Activated T-helper 1 cell treated with Interleukin-2 at 50 U/mL for 16 hours (primary cell): Measurements from ENCODE around the gene EGFR.

ENCODE experiments used
- DNase-seq: peaks from one replicate; pipeline ENCODE4 v3.0.0-alpha.2; 2020; ENCODE audit warnings: low read depth

The EGFR gene

DNA sequence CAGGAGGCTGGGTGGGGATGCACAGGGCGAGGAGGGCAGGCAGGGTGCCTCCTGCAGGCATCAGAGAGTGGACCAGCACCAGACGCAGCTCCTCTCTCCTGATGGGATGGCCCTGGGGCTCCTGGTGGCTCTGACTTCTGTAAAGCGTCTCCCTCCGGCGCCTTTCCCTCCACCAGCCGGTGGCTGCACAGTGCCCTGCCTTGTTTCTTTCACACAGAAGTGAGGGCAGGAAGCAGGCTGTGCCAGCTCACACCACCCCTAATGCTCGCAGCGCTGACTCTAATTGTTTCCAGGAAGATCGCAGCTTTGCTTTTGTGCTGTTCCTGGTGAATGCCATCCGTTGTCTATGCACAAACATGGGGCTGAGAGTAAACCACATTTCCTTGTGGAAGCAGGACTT is 194.0 kb downstream of the EGFR start:
- DNase-seq: no peak

DNA sequence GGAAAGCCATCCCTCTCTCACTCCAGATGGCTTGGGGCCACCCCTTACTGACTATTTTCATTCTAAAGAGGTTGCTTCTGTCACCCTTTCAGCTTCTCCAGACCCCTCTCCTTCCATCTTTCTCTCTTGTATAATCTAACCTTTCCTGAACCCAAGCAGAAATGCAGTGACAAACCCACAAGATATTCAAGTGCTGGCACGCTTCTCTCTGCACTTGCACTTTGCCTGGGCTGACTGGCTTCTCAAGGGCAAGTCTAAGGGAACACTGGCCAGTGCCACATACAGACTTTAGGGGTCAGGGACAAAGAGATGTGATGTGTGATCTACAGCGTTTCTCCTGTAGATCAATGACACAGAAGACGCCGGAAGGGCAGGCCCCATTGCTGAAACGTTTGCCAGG is 195.9 kb downstream of the EGFR start:
- no peak for DNase-seq

DNA sequence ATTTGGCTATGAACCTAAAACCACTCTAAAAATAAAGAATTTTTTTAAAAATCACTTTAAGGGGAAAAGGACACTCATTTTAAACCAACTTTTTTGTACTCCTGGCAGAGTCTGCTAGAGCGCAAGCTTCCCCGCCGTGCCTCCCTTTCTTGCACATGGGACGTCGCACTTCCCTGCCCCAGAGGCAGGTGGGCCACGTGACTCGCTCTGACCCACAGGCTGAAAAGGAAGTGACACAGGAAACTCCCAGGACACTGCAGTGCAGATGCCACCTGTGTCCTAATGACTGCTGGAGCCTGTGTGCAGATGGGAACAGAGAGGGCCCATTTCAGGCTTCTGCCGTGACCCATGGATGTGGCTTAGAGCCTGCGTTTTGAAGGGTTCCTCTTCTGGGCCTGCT is 204.2 kb downstream of the EGFR start:
- DNase-seq: no peak

DNA sequence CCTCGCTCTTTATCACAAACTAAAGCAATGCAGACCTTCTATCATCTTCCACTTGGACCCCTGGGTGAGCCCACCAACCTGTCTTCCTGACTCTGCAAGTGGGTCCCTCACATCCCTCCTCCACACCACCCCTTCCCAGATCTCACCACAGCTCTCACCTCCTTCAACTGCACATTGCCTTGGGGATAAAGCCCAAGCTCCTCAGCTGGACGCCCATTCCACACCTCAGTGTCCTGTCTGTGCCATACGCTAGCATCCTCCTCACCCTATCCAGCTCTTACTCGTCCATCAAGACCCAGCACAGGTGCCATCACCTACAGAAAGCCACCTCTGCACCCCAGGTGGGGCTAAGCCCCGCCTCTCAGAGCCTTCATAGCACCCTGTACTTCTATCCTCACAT is 205.3 kb downstream of the EGFR start:
- no peak for DNase-seq

DNA sequence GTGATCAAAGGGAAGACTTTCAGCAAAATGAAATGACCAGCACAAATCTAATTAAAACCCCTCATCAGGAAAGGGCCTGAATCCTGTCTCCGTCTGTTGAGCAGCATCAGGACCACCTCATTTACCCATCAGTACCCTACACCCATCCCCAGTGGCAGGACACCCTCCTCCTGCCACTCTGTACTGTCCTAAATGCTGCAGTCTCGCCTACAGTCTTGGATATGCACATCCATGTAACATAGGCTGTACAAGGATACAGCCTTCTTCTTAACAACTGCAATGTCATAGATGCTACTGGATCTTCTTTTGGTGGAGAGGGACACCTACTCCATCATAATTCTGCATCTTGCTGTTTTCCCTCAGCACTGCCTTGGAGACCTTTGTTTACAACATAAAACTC is 206.0 kb downstream of the EGFR start:
- no peak for DNase-seq

DNA sequence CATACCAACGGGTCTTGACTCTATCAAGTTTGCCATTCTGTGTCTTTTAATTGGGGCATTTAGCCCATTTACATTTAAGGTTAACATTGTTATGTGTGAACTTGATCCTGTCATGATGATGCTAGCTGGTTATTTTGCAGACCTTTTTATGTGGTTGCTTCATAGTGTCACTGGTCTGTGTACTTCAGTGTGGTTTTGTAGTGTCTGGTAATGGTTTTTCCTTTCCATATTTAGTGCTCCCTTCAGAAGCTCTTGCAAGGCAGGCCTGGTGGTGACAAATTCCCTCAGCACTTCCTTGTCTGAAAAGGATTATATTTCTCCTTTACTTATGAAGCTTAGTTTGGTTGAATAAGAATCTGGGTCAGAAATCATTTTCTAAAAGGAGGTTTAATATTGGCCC is 211.2 kb downstream of the EGFR start:
- no peak for DNase-seq

DNA sequence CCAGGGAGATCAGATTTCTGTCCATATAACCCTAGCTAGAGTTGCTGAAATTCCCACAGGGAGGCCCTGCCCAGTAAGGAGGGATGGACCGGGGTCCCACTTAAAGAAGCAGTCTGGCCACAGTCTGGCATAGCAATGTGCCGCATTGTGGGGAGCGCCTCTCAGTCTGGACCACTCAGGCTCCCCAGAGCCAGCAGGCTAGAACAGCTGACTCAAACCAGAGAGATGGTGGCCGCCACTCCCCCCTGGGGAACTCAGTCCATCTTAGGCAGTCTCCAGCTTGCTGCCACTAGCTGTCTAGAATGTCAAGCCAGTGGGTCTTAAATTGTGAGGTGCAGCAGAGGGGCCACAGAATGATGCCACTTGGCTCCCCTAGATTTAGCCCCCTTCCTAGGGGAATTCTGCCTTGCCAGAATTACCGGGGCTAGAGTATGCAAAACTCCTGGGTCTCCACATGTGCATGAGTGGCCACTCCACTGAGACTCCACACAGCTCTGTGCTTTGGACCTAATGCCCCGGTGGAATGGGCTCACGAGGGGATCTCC is 213.0 kb downstream of the EGFR start:
- DNase-seq: no peak

DNA sequence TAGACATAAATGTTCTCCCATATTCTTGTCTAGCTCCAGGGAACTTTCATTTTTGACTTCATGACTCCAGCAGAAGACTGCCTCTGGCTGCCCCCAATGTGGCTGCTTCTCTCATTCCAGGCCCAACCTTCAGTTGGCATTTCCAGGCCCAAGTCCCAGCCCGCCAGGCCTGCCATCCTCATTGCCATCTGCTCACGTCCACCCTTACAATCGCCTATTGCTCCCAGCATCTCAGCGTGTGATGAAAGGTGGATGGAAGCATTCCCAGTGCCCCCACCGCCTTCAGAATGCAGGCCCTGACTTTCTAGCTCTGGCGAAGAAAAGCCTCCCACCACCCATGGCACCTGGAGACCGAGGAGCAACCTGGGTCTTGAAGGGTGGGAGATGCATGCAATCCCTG is 214.2 kb downstream of the EGFR start:
- no peak for DNase-seq

DNA sequence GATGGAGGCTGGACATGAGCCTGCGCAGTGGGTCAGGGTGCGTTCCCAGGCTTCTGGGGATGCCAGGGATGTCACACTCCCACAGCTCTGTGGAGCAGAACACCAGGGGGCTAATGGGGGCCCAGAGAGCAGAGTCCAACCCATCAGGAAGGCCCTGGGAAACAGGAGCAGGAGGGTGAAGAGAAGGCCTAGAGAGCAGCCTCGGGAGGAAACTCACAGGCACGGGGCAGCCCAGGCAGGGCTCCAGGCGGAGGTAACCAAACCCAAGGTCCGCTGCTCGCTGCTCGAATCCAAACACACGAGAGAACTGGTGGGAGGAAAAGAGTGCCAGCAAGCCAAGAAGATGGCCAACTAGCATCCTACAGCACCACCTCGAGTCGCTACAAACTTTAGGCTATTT is 215.6 kb downstream of the EGFR start:
- DNase-seq: no peak

DNA sequence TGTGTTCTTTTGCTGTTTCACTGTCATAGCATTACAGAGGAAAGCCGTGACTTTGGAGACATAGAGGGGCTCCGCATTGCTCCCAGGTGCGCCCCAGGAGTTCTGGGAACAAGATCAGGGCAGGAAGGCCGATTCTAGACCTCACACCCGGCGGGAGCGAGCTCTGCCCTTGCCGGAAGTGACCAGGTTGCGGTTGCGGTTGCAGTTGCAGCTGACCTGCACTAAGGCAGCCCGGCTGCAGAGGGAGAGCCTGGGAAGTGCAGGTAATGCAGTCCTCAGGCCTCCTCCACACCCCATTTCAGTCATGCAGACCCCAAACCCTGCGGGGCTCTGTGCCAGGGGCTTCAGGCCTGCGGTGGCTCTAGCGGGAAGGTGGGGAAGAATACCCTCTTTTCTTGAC is 216.3 kb downstream of the EGFR start:
- DNase-seq: no peak

DNA sequence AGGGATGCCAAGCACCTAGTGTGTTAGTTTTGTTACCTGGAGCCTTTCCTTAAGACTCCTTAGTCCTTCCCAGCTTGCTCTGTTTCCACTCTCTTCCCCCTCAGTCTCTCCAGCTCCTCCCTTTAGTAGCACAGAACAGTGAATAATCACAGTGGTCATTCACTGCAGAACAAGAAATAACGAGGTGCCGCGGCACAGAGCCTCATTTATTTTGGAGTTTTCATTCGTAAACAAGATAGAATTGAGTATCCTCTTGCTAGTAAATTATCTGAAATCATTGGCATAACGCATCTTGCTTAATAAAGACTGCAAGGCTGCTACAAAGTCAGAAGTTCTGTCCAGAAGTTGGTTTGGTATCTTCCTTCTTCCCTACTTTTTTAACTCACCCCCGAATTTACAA is 217.0 kb downstream of the EGFR start:
- DNase-seq: no peak

DNA sequence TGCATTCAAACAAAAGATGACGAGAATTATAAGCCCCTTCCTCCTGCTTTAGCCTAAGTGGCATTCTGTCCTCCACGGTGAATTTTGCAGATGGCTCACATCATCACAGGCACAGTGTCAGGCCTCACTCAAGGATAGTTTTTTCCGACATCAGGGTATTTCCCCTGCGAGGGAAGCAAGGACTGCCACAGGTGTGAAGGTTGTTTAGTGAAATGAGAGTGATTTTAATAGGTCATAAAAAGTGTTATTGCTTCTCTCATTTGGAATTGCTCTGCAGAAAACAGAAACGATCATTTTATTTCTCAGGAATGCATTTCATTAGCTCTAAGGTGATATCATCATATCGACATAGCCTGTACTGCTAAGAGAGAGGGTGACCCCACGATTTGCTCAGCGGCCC is 217.7 kb downstream of the EGFR start:
- no peak for DNase-seq

DNA sequence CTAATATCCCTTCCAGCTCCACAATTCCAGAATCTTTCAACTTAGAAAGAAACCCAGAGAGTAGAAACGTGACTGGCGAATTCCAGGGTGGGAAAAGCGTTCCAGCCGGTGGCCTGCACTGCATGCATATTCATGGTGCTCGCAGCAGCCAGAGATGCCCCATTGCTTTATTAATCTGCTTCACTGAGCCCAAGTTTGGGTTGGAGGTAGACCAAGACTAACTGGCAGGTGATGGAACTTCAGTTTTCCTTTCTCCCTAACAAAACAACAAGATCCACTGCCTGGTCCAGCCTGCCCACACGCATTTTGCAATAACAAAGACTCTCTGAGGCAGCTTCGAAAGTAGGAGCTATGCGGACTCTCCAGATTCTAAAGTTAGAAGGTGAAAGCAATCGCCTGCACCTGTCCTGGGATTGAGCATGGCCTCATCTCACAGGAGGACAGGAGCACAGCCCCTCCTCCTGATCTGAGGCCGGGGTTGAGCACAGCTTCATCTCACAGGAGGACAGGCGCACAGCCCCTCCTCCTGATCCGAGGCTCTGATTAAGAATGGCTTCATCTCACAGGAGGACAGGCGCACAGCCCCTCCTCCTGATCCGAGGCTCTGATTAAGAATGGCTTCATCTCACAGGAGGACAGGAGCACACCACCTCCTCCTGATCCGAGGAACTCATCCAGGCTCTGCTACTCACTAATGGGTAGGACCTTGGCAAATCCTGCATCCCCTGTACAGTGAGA is 218.5 kb downstream of the EGFR start:
- DNase-seq: no peak

DNA sequence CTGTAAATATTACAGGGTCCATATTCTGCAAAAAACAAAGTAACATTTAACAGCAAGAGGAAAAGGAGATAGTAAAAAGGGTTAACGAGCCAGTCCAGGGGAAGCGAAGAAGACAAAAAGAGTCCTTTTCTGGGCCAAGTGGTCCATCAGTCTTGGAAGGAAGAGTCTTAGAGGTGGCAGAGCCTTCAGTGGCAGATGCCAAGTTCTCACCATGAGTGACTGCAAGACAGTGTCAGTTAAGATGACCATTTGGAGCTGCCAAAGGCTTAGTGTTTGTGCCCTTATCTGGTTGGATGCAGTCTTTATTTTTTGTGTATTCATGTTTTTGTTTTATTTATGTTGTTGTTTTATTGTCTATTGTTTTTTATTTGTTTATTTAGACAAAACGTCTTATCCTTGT is 220.6 kb downstream of the EGFR start:
- no peak for DNase-seq

DNA sequence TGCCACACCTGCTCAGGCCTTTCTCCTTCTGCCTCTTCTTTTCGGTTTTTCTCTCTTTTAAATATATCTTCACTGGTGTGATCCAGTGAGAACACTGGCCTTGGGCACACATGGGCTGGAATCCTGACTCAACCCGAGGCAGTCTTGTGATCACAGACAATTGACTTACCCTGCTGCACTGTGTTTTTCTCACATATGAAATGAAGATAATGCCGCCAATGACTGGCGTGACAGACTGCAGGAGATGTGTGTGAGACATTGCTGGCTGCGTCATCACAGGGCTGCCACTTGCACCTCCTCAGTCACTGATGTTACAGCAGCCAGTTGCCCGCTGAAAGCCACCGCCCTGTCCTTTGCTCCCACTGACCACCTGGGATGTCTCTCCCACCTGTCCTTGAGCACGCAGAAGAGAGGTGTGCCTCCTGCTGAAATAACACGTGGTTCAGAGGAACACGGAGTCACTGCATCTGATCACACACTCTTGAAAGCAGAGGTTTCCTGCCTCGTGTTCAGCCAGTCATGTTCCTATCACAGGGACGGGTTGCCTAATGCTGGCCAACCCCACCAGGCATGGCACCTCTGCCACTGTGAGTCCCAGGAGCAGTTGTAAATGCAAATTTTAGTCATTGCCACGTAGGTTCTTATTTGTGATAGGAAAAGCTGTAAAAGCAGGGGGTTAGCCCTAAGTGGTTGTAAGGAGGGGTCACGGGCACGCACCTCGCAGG is 221.8 kb downstream of the EGFR start:
- no peak for DNase-seq

DNA sequence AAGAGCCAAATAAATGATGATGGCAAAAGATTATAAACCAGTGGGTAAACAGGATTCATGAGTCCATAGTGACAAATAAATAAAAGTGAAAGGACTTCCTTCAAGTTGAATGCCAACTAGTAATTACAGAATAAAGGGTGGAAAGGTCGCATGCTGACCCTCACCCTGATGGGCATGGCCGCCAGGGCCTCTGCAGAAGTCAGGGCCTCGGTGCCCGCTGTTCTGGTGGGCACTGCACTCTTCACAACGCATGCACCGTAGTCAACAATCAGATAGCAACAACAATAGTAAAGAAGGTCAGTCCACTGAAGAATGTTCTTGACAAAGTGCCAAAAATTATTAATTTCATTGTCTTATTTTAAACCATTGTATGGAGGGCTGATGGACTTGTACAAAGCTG is 223.1 kb downstream of the EGFR start:
- no peak for DNase-seq

DNA sequence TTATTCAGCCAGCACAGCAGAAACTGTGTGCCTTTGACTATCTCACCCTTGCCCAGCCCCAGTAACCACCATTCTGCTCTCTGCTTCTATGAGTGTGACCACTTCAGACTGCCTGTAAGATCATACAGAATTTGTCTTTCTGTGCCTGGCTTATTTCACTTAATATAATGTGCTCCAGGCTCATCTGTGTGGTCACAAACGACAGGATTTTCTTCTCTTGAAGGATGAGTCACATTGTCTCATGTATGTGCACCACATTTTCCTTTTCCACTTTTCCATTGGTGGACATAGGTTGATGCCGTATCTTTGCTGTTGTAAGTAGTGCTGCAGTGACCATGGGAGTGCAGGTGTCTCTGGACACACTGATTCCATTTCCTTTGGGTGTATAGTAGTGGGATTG is 223.8 kb downstream of the EGFR start:
- no peak for DNase-seq

DNA sequence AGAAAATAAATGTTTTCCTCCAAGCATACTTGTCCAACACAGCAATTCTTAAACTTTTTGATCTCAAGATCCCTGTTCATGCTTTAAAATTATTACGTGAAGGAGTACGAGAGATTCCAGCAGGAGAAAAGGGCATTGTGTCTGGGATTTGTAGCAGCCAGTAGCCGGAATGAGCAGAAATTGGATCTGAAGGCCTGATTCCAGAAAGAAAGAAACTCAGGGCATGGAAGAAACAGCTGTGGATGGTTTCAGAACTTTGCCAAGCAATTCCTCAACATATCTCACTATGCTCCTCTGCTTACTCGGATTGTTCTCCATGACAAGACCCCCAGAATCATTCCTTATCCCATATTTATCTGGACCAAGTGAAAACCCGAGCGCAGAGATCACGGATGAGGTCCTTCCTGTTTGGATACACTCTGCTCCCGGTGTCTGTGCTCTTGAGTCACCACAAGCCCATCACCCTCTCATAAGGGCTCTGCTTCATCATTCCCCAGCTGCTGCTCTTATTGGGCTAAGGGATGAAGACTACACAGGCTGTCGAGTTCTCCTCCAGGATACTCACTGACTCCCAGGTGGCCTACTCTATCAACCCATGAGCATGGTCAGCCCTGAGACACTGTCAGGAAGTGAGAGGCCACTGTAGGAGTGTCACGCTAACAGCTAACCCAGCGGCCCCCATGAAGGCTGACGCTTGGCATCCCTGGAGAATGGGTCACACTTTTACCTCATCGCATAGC is 225.4 kb downstream of the EGFR start:
- no peak for DNase-seq

DNA sequence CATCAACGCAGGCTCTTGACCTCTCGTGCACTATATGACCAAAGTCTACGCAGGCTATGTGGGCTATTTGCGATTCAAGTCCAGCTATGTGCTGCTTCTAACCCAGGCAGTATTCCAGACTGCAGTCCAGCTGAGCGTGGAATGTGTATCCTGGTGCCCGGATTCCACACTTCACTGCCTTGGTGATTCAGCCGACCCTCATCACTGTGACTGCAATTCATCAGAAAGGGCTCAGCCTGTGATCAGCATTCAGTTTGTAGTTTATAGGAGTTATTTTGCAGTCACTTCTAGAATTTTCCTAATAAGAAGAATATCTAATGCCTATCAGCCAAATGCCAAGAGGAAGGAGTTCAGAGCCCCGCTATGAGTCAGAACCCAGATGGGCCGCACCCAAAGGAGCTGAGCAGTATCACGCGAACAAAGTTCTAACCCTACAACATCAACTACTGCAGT is 226.5 kb downstream of the EGFR start:
- no peak for DNase-seq

DNA sequence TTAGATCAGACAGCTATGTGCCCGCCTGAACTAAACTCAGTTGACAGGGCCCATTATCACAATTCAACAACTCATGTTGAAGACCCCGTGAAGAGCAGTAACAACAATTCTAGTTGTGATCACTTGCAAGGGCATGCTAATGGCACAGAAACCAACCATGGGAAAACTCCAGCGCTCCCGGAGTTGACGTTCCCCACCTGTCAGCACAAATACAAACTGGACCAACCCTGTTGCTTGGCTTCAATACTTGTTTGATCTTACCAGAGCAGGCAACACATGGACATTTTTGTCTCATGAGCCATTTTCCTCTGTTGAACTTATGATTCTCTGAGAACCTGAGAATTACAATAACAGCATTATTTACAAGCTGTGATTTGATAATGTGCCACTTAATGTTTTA is 227.4 kb downstream of the EGFR start:
- no peak for DNase-seq

DNA sequence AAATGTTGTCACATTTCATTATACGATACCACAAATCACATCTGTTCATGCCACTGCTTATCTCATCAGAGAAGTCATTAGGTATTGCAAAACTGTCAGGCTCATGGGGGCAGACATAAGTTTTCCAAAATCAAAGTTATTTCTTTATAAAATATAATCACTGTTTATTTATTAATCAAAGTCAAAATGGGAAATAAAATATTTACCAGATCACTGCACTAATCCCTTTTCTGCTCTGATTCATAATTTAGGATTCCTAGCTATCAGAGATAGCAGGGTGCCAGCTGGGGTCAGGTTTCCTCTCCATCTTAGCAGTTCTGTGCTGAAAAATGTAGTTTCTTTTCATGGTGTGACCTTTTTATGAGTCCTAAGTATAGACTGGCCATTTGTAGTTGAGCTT is 228.6 kb downstream of the EGFR start:
- no peak for DNase-seq

DNA sequence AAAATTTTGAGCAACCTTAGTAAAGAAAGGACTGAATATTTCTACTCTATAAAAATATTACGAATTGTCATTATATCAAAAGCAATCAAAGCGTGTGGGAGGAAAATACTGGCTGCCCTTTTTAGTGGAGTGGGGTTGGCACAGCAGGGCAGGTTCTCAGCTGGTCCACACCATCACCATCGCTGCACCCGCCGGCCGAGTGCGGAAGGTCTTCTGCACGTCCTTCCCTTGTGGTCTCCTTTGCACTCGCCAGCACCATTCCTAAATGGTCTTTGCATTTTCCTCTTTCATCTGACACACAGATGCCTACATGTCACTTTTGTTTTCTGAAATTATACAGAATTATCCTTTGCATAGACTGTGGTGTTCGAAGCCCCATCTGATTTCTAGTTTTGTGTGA is 229.7 kb downstream of the EGFR start:
- no peak for DNase-seq

DNA sequence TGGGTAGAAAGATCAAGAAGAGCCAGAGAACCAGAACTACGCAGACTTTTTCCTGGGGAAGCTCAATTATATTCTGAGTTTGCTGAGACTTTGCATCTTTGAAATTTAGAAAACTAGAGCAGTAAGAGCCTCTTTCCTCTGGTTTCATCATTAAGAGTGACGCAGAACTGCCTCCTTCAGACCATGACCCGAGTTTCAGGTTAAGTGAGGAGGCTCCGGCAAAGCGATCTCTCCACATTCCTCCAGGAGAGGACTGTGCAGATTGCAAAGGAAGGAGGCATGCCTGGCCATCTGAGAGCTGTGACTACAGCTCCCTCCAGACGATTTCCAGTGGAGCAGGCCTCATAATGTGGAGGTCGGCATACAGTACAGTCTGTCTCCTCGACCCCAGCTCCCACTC is 230.5 kb downstream of the EGFR start:
- DNase-seq: no peak
